CD4-positive, alpha-beta T cell treated with Interferon gamma for 1 hour (primary cell): Measurements from ENCODE around the gene ALOX5AP.

ENCODE experiments used
- DNase-seq: peaks from one replicate; pipeline ENCODE4 v3.0.0-alpha.2; 2020

The ALOX5AP gene

GRCh38 chr13:30766231-30766630, 30.9 kb downstream of the ALOX5AP start:
- no peak for DNase-seq

GRCh38 chr13:30770929-30771328, 35.6 kb downstream of the ALOX5AP start:
- DNase-seq = no peak

GRCh38 chr13:30773561-30773960, 38.2 kb downstream of the ALOX5AP start:
- no peak for DNase-seq

- no peak for DNase-seq
Measured at GRCh38 chr13:30774214-30774730, 38.9 kb downstream of the ALOX5AP start.

GRCh38 chr13:30776661-30777060, 41.3 kb downstream of the ALOX5AP start:
- no peak for DNase-seq

GRCh38 chr13:30779016-30779415, 43.7 kb downstream of the ALOX5AP start:
- no peak for DNase-seq

GRCh38 chr13:30779608-30780007, 44.3 kb downstream of the ALOX5AP start:
- no peak for DNase-seq

- DNase-seq = no peak
Measured at GRCh38 chr13:30780338-30780981, 45.1 kb downstream of the ALOX5AP start.

GRCh38 chr13:30785191-30785850, 50.0 kb downstream of the ALOX5AP start:
- DNase-seq = peak; percentile 73

- DNase-seq = no peak
Measured at GRCh38 chr13:30786648-30787047, 51.3 kb downstream of the ALOX5AP start.

- no peak for DNase-seq
Measured at GRCh38 chr13:30787738-30788525, 52.6 kb downstream of the ALOX5AP start.

GRCh38 chr13:30789166-30789862, 54.0 kb downstream of the ALOX5AP start:
- no peak for DNase-seq

GRCh38 chr13:30790592-30790991, 55.2 kb downstream of the ALOX5AP start:
- no peak for DNase-seq

GRCh38 chr13:30791354-30792001, 56.1 kb downstream of the ALOX5AP start:
- no peak for DNase-seq

- DNase-seq = no peak
Measured at GRCh38 chr13:30792285-30793000, 57.1 kb downstream of the ALOX5AP start.

GRCh38 chr13:30796132-30796572, 60.8 kb downstream of the ALOX5AP start:
- DNase-seq = no peak

GRCh38 chr13:30796631-30797601, 61.6 kb downstream of the ALOX5AP start:
- DNase-seq = no peak

- no peak for DNase-seq
Measured at GRCh38 chr13:30797847-30798535, 62.6 kb downstream of the ALOX5AP start.

GRCh38 chr13:30798776-30799355, 63.5 kb downstream of the ALOX5AP start:
- DNase-seq = no peak
